Loucy (cell line): ENCODE measurements around the gene KLC1.

ENCODE experiments used
- EZH2phosphoT487 ChIP-seq: fragments of 200-600 bp; IDR thresholded peaks from 2 replicates; pipeline ENCODE4 v1.6.1; 2018; ENCODE audit warnings: antibody characterized with exemption, mild to moderate bottlenecking, moderate library complexity, borderline replicate concordance
- TF ChIP-seq, protein P1 (sequence below): fragments of 200-600 bp; sonication (generic); conservative IDR thresholded peaks from 2 replicates; pipeline ENCODE4 v1.5.1; 2014; ENCODE audit warnings: mild to moderate bottlenecking, antibody characterized with exemption, low read length

DNA sequence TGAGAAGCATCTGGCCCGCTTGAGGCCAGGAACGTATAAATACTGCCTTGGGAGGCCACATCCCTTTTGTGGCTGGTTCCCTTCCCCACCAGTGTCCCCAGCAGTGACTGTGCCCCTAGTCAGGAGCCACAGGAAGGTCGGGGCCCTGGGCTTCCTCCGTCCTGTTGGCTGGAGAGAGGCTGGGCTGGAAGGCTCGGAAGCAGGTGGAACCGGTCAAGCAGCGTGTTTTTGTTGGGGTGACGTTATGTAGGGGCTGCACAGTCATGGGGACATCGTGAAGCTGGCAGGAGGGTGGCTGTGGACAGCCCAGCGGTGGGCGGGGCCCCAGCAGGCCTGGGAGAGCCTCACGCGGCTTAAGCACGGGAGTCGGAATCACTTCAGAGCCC lies 76.1 kb downstream of the KLC1 start:
- TF ChIP-seq, protein P1, sequence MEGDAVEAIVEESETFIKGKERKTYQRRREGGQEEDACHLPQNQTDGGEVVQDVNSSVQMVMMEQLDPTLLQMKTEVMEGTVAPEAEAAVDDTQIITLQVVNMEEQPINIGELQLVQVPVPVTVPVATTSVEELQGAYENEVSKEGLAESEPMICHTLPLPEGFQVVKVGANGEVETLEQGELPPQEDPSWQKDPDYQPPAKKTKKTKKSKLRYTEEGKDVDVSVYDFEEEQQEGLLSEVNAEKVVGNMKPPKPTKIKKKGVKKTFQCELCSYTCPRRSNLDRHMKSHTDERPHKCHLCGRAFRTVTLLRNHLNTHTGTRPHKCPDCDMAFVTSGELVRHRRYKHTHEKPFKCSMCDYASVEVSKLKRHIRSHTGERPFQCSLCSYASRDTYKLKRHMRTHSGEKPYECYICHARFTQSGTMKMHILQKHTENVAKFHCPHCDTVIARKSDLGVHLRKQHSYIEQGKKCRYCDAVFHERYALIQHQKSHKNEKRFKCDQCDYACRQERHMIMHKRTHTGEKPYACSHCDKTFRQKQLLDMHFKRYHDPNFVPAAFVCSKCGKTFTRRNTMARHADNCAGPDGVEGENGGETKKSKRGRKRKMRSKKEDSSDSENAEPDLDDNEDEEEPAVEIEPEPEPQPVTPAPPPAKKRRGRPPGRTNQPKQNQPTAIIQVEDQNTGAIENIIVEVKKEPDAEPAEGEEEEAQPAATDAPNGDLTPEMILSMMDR: no peak
- TF ChIP-seq EZH2phosphoT487: no peak
